Stomach (tissue), 19 donors: ENCODE results near the gene IRF1. TPM values are rescaled to one million over a fixed set of nuclear protein-coding genes. Genes with fewer than 3 reads are reported as not detected.

Experiments used
- DNase-seq, 2 donors: peaks; one replicate each; pipeline versions ENCODE4 v3.0.0 to v3.0.0-alpha.2; 2013 to 2019
- H3K27ac ChIP-seq, 5 donors: fragments of 200-600 bp in 4 of 5; sonication (generic) in 4 of 5; one replicate each; pipeline ENCODE4 v1.5.1; 2013 to 2019; ENCODE audit warnings: mild to moderate bottlenecking in 1 of 5, moderate library complexity in 1 of 5
- H3K27me3 ChIP-seq, 3 donors: fragments of 200-600 bp; sonication (generic); one replicate each; pipeline ENCODE4 v1.5.1; 2017 to 2019; ENCODE audit warnings: mixed run types in 1 of 3
- H3K36me3 ChIP-seq, 4 donors: fragments of 200-600 bp; sonication (generic); 1 replicate in 3 of 4; 2 replicates in 1 of 4; pipeline ENCODE4 v1.5.1; 2016 to 2019
- H3K4me1 ChIP-seq, 4 donors: fragments of 200-600 bp; sonication (generic); one replicate each; pipeline ENCODE4 v1.5.1; 2016 to 2019
- H3K4me3 ChIP-seq, 4 donors: fragments of 200-600 bp; sonication (generic) in 3 of 4; one replicate each; pipeline ENCODE4 v1.5.1; 2016 to 2019; ENCODE audit warnings: mild to moderate bottlenecking in 1 of 4
- H3K9me3 ChIP-seq, 4 donors: fragments of 200-600 bp; sonication (generic); one replicate each; pipeline ENCODE4 v1.5.1; 2016 to 2019
- EP300 ChIP-seq: sonication (generic); formaldehyde crosslinking; IDR thresholded peaks from one replicate; pipeline ENCODE4 v1.6.1; 2017; ENCODE audit warnings: antibody characterized with exemption
- POLR2A ChIP-seq, 4 donors: fragments of 450-650 bp; IDR thresholded peaks; one replicate each; pipeline ENCODE4 v1.6.1; 2016; ENCODE audit warnings: antibody characterized with exemption in 4 of 4, control low read depth in 2 of 4, mild to moderate bottlenecking in 1 of 4, moderate library complexity in 1 of 4
- POLR2AphosphoS5 ChIP-seq, 3 donors: sonication (generic); formaldehyde crosslinking; IDR thresholded peaks; one replicate each; pipeline ENCODE4 v1.6.1; 2016; ENCODE audit warnings: antibody characterized with exemption in 3 of 3
- WGBS, 5 donors: extraction: QIAGEN DNeasy Blood & Tissue Kit in 3 of 5; methylation state at CpG; one replicate each; pipeline versions ENCODE4 v1.1.5 to v1.1.7; 2013 to 2018; 5-methylcytosine and 5-hydroxymethylcytosine counted together
- intact Hi-C: fragments of 100-400 bp; cut with DNase I; formaldehyde crosslinking; loops from one replicate; pipeline ENCODE4 v1.15.1; 2023; ENCODE audit warnings: low total_unique reads
- long read RNA-seq, 10 donors: transcript quantifications; one replicate each; lab custom pipeline, GENCODE V29; 2026
- polyA plus RNA-seq, 3 donors: library from polyadenylated mRNA; stranded (reverse); fragments of 200-250 nt; gene quantifications; one replicate each; pipeline ENCODE4 v1.2.3, GENCODE V29; 2013
- total RNA-seq, 5 donors: library from RNA; depleted of rRNA; stranded (reverse); fragments of >200 nt; gene quantifications; one replicate each; pipeline versions ENCODE4 v1.1.0 to v1.2.3, GENCODE V29; 2014 to 2016
- TF ChIP-seq, protein P1 (sequence below), 7 experiments: fragments of 450-650 bp in 4 of 7; fragments of 200-600 bp in 3 of 7; sonication (generic) in 3 of 7; IDR thresholded peaks; one replicate each; pipeline ENCODE4 v1.5.1; 2016 to 2019; ENCODE audit warnings: antibody characterized with exemption in 7 of 7, control low read depth in 2 of 7, mild to moderate bottlenecking in 1 of 7
- donor health status: healthy with polysubstance abuse.
- donor health status: Bipolar disorder and iron deficiency.
- donor health status: healthy.

The IRF1 gene, protein sequence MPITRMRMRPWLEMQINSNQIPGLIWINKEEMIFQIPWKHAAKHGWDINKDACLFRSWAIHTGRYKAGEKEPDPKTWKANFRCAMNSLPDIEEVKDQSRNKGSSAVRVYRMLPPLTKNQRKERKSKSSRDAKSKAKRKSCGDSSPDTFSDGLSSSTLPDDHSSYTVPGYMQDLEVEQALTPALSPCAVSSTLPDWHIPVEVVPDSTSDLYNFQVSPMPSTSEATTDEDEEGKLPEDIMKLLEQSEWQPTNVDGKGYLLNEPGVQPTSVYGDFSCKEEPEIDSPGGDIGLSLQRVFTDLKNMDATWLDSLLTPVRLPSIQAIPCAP
- total RNA-seq (100 to 1,000 TPM in 2 of 5 donors, 10 to 100 TPM in 3; 18.0 to 256 (median 91.5) TPM), polyA plus RNA-seq (10 to 100 TPM; 17.1 to 80.2 (median 49.1) TPM)
- long read RNA-seq, donor 1, partial matches to known transcripts: 0 of 1 reads
- long read RNA-seq, donor 1, other reads (novel, unspliced or antisense): 0 of 1 reads
- long read RNA-seq, donor 2, partial matches to known transcripts: 0 of 1 reads
- long read RNA-seq, donor 2, other reads (novel, unspliced or antisense): 0 of 1 reads
- long read RNA-seq, donor 3, partial matches to known transcripts: 0 of 1 reads
- long read RNA-seq, donor 3, other reads (novel, unspliced or antisense): 0 of 1 reads
- long read RNA-seq, donor 4: 0 reads
- long read RNA-seq, donor 5, partial matches to known transcripts: 0 of 2 reads
- long read RNA-seq, donor 5, other reads (novel, unspliced or antisense): 0 of 2 reads
- long read RNA-seq, donor 6, partial matches to known transcripts: 0 of 2 reads
- long read RNA-seq, donor 6, other reads (novel, unspliced or antisense): 0 of 2 reads
- long read RNA-seq, donor 7, transcript IRF1-201 (10 exons, 3,579 nt): major isoform, 5 of 5 reads
- long read RNA-seq, donor 7, partial matches to known transcripts: 0 of 5 reads
- long read RNA-seq, donor 7, other reads (novel, unspliced or antisense): 0 of 5 reads
- long read RNA-seq, donor 8, partial matches to known transcripts: 0 of 1 reads
- long read RNA-seq, donor 8, other reads (novel, unspliced or antisense): 0 of 1 reads
- long read RNA-seq, donor 9, partial matches to known transcripts: 0 of 3 reads
- long read RNA-seq, donor 9, other reads (novel, unspliced or antisense): 0 of 3 reads
- long read RNA-seq, donor 10, partial matches to known transcripts: 0 of 2 reads
- long read RNA-seq, donor 10, other reads (novel, unspliced or antisense): 0 of 2 reads

DNA sequence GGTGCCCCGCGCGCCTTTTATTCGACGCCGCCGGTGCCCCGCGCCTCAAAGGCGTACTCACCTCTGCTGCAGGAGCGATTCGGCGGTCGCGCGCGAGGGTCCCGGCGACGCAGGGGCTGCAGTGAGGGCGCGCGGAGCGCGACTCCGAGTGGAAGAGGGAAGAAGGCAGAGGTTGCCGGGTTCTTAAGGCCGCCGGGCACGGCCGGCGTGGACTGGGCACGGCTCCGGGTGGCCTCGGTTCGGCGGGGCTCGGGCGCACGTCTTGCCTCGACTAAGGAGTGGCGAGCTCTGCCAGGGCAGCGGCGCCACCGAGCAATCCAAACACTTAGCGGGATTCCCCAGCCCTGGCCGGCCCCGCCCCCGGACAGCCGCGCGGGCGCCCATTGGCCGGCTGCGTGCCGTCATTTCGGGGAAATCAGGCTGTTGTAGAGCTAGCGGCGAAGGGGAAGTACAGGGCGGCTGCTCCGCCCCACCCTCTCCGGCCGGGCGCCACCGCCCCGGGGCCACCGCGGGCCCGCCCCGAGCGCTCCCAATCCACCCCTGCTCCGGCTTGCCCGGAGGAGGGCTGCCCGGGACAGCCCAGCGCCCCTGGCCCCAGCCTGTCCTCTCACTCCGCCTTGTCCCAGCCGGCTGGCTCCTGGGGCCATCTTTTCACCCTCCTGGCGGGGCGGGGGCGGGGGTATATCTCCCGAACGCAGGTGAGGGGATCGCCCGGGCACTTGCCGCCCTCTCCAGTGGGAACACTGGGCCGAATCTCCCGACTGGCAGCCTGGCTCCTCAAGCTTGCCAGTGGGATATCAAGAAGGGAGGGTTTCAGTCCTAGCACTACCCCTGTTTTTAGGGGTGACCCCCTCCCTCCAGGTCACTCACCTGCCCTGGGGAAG lies at the start of gene IRF1:
Gene IRF1 (minus strand): TSS at position 290 of the 884 bp plus-strand sequence. CDS start 1,295 bp downstream, outside the sequence.
- Histone ChIP-seq H3K4me1 (peaks cover 60 to 80% (median 76%) of the 10 kb centered on the region in 4 donors), H3K27ac (peak within 1 kb of the TSS; percentile 94 to 99 (median 96)), H3K27me3 (no peaks in the 10 kb centered on the region), H3K36me3 (peaks cover 26 to 40% (median 27%) of the 10 kb centered on the region in 4 donors), H3K4me3 (peak within 1 kb of the TSS; percentile 84 to 96 (median 89)), H3K9me3 (no peaks in the 10 kb centered on the region)
- TF ChIP-seq EP300: no peak
- TF ChIP-seq POLR2A (IDR thresholded peaks at IDR 0.05): peak in 2 of 4 donors; percentile 51 to 78
- peak; percentile 92 to 99 (median 99) for TF ChIP-seq POLR2AphosphoS5 (IDR thresholded peaks at IDR 0.05)
- TF ChIP-seq, protein P1, sequence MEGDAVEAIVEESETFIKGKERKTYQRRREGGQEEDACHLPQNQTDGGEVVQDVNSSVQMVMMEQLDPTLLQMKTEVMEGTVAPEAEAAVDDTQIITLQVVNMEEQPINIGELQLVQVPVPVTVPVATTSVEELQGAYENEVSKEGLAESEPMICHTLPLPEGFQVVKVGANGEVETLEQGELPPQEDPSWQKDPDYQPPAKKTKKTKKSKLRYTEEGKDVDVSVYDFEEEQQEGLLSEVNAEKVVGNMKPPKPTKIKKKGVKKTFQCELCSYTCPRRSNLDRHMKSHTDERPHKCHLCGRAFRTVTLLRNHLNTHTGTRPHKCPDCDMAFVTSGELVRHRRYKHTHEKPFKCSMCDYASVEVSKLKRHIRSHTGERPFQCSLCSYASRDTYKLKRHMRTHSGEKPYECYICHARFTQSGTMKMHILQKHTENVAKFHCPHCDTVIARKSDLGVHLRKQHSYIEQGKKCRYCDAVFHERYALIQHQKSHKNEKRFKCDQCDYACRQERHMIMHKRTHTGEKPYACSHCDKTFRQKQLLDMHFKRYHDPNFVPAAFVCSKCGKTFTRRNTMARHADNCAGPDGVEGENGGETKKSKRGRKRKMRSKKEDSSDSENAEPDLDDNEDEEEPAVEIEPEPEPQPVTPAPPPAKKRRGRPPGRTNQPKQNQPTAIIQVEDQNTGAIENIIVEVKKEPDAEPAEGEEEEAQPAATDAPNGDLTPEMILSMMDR (IDR thresholded peaks at IDR 0.05): no peak
- DNase-seq: peak; percentile 97 to 99
- 0 to 1% (median 0%) methylated on average over 13 to 87 of the region's 87 CpGs for WGBS, 5 donors
- intact Hi-C loops: no loop called here

DNA sequence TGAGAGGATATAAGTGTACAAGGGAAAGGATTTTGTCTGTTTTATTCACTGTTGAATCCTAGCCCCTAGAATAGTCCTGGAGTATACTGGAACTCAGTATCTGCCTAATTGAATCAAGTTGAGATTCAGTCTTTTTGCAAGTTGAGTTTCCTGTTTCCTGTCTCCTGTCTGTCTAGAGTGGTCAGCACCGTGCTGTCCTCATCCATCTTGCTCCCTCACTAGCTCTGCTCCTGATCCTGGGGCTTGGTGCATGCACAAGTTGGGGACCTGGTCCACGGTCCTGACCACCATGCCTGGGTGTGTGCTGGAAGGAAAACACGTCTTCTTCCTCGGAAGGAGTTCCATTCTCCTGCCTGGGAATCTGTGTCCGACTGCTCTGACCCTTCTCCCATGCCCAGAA lies 49.6 kb upstream of the IRF1 start:
- no peaks in the 10 kb centered on the region for H3K9me3 ChIP-seq
- DNase-seq: no peak
- H3K4me1 ChIP-seq: no peaks in the 10 kb centered on the region
- H3K36me3 ChIP-seq: no peaks in the 10 kb centered on the region
- intact Hi-C loops: no loop called here
- H3K27ac ChIP-seq: no peak overlapping the region
- H3K27me3 ChIP-seq: no peaks in the 10 kb centered on the region
- 75 to 87% (median 85%) methylated on average over 4 to 5 of the region's 5 CpGs for WGBS, 5 donors
- TF ChIP-seq POLR2A (IDR thresholded peaks at IDR 0.05) (no peak), POLR2AphosphoS5 (IDR thresholded peaks at IDR 0.05) (no peak), EP300 (no peak)
- TF ChIP-seq, protein P1 (IDR thresholded peaks at IDR 0.05): no peak
- H3K4me3 ChIP-seq: no peak overlapping the region

DNA sequence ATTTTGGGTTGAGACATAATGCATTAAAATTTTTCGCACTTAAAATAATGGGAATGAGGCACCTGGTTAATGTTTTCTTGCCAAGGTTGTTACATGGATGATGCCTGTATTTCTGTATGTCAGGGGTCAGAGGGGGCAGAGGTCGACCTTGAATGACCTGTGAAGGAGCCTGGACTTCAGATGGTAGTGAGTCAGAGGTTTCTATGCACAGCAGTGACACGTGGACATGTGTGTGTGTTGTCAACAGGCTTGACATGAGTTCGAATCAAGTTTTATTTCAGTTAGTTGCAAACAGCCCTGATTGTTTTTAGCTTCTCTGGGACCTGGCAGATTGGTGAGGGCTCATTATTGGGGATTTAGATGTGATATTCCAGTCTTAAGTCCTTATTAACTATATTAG lies 49.1 kb upstream of the IRF1 start:
- no peak for DNase-seq
- H3K27me3 ChIP-seq: no peaks in the 10 kb centered on the region
- H3K4me3 ChIP-seq: no peak overlapping the region
- intact Hi-C loops: no loop called here
- no peaks in the 10 kb centered on the region for H3K9me3 ChIP-seq
- WGBS, 5 donors: 71 to 81% (median 72%) methylated on average over 4 of the region's 4 CpGs
- H3K27ac ChIP-seq: no peak overlapping the region
- no peaks in the 10 kb centered on the region for H3K4me1 ChIP-seq
- TF ChIP-seq POLR2A (IDR thresholded peaks at IDR 0.05) (no peak), EP300 (no peak)
- TF ChIP-seq, protein P1 (IDR thresholded peaks at IDR 0.05): no peak
- no peaks in the 10 kb centered on the region for H3K36me3 ChIP-seq
